ENCODE measurements around the gene CXCL3.

CXCL3 gene

GRCh38 chr4:74042681-74043080 lies 4.2 kb upstream of the CXCL3 start:
- no peak for TF ChIP-seq CTCF (IDR thresholded peaks at IDR 0.05; ENCODE audit: control insufficient read depth, insufficient read depth, low read depth, low read length, missing control alignments)
- no peak for DNase-seq (ENCODE audit: low read depth)
- no peak overlapping the region for H3K4me3 ChIP-seq (ENCODE audit: control insufficient read depth, low read depth, low read length)

DNA sequence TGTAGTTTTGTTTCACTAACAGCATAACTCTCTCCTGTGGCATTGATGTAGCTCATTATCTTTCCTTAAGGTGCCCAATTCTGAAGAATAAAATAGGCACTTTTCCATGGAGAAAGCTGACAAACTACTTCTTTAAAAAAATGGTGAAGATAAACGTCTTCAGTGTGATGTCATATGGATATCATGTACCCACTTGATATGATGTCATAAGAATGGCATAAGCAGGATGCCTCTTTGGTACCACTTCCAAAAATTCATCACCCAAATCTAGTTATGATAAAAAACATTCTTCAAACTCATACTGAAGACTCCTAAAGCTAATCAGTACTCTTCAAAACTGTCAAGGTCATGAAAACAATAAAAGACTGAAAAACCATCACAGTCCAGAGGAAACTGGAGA lies 2.9 kb upstream of the CXCL3 start:
- no peak for TF ChIP-seq CTCF (IDR thresholded peaks at IDR 0.05; ENCODE audit: control insufficient read depth, insufficient read depth, low read depth, low read length, missing control alignments)
- no peak for DNase-seq (ENCODE audit: low read depth)
- no peak overlapping the region for H3K4me3 ChIP-seq (ENCODE audit: control insufficient read depth, low read depth, low read length)

GRCh38 chr4:74039315-74039763 lies 850 bp upstream of the CXCL3 start:
- TF ChIP-seq CTCF (IDR thresholded peaks at IDR 0.05; ENCODE audit: control insufficient read depth, insufficient read depth, low read depth, low read length, missing control alignments): no peak
- peak overlapping the region; percentile 96 for H3K4me3 ChIP-seq (ENCODE audit: control insufficient read depth, low read depth, low read length)
- no peak for DNase-seq (ENCODE audit: low read depth)

DNA sequence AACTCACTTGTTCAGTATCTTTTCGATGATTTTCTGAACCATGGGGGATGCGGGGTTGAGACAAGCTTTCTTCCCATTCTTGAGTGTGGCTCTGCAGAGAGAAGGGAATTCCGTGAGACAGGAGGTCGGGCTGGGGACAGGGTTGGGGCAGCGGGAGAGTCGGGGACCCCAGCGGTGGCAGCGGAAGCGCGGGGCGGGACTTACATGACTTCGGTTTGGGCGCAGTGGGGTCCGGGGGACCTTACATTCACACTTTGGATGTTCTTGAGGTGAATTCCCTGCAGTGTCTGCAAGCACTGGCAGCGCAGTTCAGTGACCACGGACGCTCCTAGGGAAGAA lies 434 bp downstream of the CXCL3 start:
- DNase-seq (ENCODE audit: low read depth): no peak
- TF ChIP-seq CTCF (IDR thresholded peaks at IDR 0.05; ENCODE audit: control insufficient read depth, insufficient read depth, low read depth, low read length, missing control alignments): no peak
- peak overlapping the region; percentile 96 for H3K4me3 ChIP-seq (ENCODE audit: control insufficient read depth, low read depth, low read length)

DNA sequence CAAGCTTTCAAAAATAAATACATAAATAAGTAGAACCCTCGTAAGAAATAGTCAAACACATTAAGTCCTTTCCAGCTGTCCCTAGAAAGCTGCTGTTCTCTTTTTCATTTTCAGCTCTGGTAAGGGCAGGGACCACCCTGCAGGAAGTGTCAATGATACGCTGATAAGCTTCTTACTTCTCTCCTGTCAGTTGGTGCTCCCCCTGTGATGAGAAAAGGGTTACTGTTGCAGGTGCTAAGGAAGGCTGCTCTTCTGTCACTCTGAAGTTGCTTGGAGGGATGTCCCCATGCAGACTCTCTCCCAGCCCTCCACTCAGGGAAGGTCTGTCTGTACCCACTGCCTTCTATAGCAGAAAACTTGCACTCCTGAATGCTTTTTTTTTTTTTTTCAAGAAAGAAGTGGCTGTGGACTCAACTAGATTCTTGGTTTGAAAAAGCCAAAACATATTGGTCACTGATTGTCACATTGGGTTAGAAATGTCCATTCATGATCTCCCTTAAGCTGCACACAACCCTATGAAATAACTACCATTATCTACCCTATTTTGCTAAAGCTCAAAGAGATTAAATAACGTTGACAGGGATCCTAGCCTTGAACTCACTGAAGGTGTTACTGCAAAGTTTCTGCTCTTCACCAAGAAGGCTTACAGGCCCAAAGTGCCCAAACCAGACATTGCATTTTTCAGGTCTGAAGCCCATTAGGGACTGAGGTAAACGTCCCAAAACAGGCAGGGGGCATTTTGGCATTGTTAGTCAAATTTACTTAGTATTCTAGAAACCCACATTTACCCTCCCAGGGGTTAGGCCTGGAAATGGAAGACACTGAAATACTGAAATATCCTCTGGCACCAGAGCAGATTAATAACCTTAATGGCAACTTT lies 1.2 kb downstream of the CXCL3 start:
- DNase-seq (ENCODE audit: low read depth): no peak
- no peak overlapping the region for H3K4me3 ChIP-seq (ENCODE audit: control insufficient read depth, low read depth, low read length)
- no peak for TF ChIP-seq CTCF (IDR thresholded peaks at IDR 0.05; ENCODE audit: control insufficient read depth, insufficient read depth, low read depth, low read length, missing control alignments)

GRCh38 chr4:74033739-74034138 lies 4.8 kb downstream of the CXCL3 start:
- TF ChIP-seq CTCF (IDR thresholded peaks at IDR 0.05; ENCODE audit: control insufficient read depth, insufficient read depth, low read depth, low read length, missing control alignments): no peak
- no peak overlapping the region for H3K4me3 ChIP-seq (ENCODE audit: control insufficient read depth, low read depth, low read length)
- DNase-seq (ENCODE audit: low read depth): no peak
